ENCODE results near the gene DLG2. TPM values are rescaled to one million over a fixed set of nuclear protein-coding genes. Genes with fewer than 3 reads are reported as not detected.

DLG2 gene
- total RNA-seq, 3 donors from 2014 or later, result 4.3 to 12.3 (median 6.9) TPM

GRCh38 chr11:84947970-84948580 is 679.1 kb downstream of the DLG2 start:
- Histone ChIP-seq H3K27me3 (no peaks in the 10 kb centered on the region), H3K9me3 (peaks cover 9 to 14% of the 10 kb centered on the region in 2 donors), H3K4me3 (no peak overlapping the region), H3K4me1 (no peaks in the 10 kb centered on the region), H3K36me3 (no peaks in the 10 kb centered on the region), H3K27ac (no peak overlapping the region)
- intact Hi-C loops (cut with DNase I; ENCODE audit: low total_unique reads), result no loop called here
- TF ChIP-seq POLR2AphosphoS5 (IDR thresholded peaks at IDR 0.05) (no peak), POLR2A (IDR thresholded peaks at IDR 0.05) (no peak), CTCF (IDR thresholded peaks at IDR 0.05) (no peak)
- no peak for DNase-seq (ENCODE audit: low spot score in 2 of 2)

DNA sequence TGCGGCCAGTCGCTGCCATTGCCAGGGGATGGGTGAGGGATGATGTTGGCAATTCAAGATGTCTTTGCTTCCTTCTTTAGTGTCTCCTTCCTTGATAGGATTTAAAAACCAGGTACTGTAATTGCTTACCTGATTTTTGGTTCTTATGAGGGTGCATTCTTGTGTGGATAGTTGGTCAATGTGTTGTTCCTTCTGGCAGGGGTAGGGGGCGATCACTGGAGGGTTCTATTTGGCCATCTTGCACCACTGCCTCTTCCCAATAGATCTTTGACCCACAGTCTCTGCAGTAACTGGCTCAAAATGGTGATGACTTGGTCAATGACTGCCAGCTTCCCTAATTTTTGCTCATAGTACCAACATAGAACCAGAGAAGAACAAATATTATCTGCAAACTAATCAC is 680.1 kb downstream of the DLG2 start:
- Histone ChIP-seq H3K27me3 (no peaks in the 10 kb centered on the region), H3K4me1 (no peaks in the 10 kb centered on the region), H3K27ac (no peak overlapping the region), H3K36me3 (no peaks in the 10 kb centered on the region), H3K9me3 (peaks cover 9 to 14% of the 10 kb centered on the region in 2 donors), H3K4me3 (no peak overlapping the region)
- TF ChIP-seq CTCF (IDR thresholded peaks at IDR 0.05), result no peak
- TF ChIP-seq POLR2A (IDR thresholded peaks at IDR 0.05), result no peak
- TF ChIP-seq POLR2AphosphoS5 (IDR thresholded peaks at IDR 0.05), result no peak
- intact Hi-C loops (cut with DNase I; ENCODE audit: low total_unique reads), result no loop called here
- no peak for DNase-seq (ENCODE audit: low spot score in 2 of 2)

DNA sequence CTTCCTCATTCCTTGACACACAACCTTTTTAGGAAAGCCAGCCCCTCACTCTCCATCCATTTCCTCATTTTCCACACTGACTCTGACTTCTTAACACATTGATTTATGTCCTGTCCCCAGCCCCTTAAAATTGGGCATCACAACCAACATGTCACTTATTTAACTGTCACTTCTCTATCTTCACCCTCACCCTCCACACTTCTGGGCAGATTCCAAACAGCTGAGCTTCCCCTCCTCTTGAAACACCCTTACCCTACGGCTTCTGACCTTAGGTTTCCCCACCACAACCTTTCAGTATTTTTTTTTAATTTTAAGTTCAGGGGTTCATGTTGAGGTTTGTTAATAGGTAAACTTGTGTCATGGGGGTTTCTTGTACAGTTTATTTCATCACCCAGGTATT is 696.3 kb downstream of the DLG2 start:
- no peak overlapping the region for H3K4me3 ChIP-seq
- DNase-seq (ENCODE audit: low spot score in 2 of 2), result no peak
- no peaks in the 10 kb centered on the region for H3K9me3 ChIP-seq
- H3K27ac ChIP-seq, result no peak overlapping the region
- H3K4me1 ChIP-seq, result no peaks in the 10 kb centered on the region
- intact Hi-C loops (cut with DNase I; ENCODE audit: low total_unique reads), result no loop called here
- no peaks in the 10 kb centered on the region for H3K27me3 ChIP-seq
- TF ChIP-seq POLR2A (IDR thresholded peaks at IDR 0.05) (no peak), CTCF (IDR thresholded peaks at IDR 0.05) (no peak), POLR2AphosphoS5 (IDR thresholded peaks at IDR 0.05) (no peak)
- no peaks in the 10 kb centered on the region for H3K36me3 ChIP-seq

DNA sequence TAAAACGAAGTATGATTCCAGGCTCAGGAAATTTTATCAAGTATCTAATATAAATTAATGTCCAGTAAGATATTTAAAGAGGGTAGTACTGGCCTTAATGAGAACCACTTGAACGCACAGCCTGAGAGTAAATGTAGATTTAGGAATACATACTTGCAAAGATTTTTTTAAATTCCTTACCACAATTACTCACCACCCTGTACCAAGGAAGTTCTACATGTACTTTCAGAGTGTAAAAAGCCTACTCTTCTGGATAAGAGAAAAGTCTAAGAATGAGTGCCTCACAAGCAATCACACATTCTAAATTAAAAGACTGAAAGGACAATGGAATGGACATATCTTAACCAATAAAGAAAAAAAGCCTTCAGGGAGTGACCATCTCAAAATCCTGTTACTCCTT is 697.4 kb downstream of the DLG2 start:
- intact Hi-C loops (cut with DNase I; ENCODE audit: low total_unique reads), result no loop called here

More for the DNA sequence above, 697.4 kb downstream of the DLG2 start:
- Histone ChIP-seq H3K9me3 (no peaks in the 10 kb centered on the region), H3K36me3 (no peaks in the 10 kb centered on the region), H3K4me3 (no peak overlapping the region), H3K4me1 (no peaks in the 10 kb centered on the region), H3K27ac (no peak overlapping the region), H3K27me3 (no peaks in the 10 kb centered on the region)
- no peak for DNase-seq (ENCODE audit: low spot score in 2 of 2)
- TF ChIP-seq CTCF (IDR thresholded peaks at IDR 0.05), result no peak
- no peak for TF ChIP-seq POLR2A (IDR thresholded peaks at IDR 0.05)
- TF ChIP-seq POLR2AphosphoS5 (IDR thresholded peaks at IDR 0.05), result no peak
